MM.1S (cell line): ENCODE data around the gene KCNK5.

Experiments used
- DNase-seq: peaks from one replicate; pipeline ENCODE4 v3.0.0-alpha.2; 2015
- H2AFZ ChIP-seq: fragments of 300-600 bp; sonication (generic); 2 replicates; pipeline ENCODE4 v1.6.0; 2016; ENCODE audit warnings: antibody characterized with exemption, low read length
- H3F3A ChIP-seq: fragments of 300-600 bp; sonication (generic); 2 replicates; pipeline ENCODE4 v1.6.1; 2016; ENCODE audit warnings: mild to moderate bottlenecking, antibody characterized with exemption, low read length, moderate library complexity, mixed read lengths; ENCODE audit not compliant: insufficient read depth
- H3K27ac ChIP-seq: fragments of 300-600 bp; sonication (generic); 2 replicates; pipeline ENCODE4 v1.5.1; 2016; ENCODE audit warnings: mild to moderate bottlenecking, low read length
- H3K27me3 ChIP-seq: fragments of 300-600 bp; sonication (generic); replicated peaks from 2 replicates; pipeline ENCODE4 v1.6.0; 2016; ENCODE audit warnings: low read length; ENCODE audit not compliant: insufficient read depth
- H3K36me3 ChIP-seq: fragments of 300-600 bp; sonication (generic); replicated peaks from 2 replicates; pipeline ENCODE4 v1.6.1; 2016; ENCODE audit warnings: mild to moderate bottlenecking, low read length, mixed read lengths; ENCODE audit not compliant: insufficient read depth
- H3K4me1 ChIP-seq: fragments of 300-600 bp; sonication (generic); 2 replicates; pipeline ENCODE4 v1.6.1; 2016; ENCODE audit warnings: low read length, mixed read lengths
- H3K4me2 ChIP-seq: fragments of 300-600 bp; sonication (generic); 2 replicates; pipeline ENCODE4 v1.6.0; 2016; ENCODE audit warnings: low read depth, low read length
- H3K4me3 ChIP-seq: fragments of 300-600 bp; sonication (generic); 2 replicates; pipeline ENCODE4 v1.5.1; 2016; ENCODE audit warnings: low read length, mixed read lengths
- H3K79me2 ChIP-seq: fragments of 300-600 bp; sonication (generic); 2 replicates; pipeline ENCODE4 v1.6.1; 2016; ENCODE audit warnings: mixed run types, low read length, mixed read lengths
- H3K9ac ChIP-seq: fragments of 300-600 bp; sonication (generic); 2 replicates; pipeline ENCODE4 v1.6.1; 2016; ENCODE audit warnings: low read length, mixed read lengths
- H3K9me2 ChIP-seq: fragments of 300-600 bp; sonication (generic); replicated peaks from 2 replicates; pipeline ENCODE4 v1.6.1; 2016; ENCODE audit warnings: mild to moderate bottlenecking, low read length, mixed read lengths; ENCODE audit not compliant: insufficient read depth
- H3K9me3 ChIP-seq: fragments of 300-600 bp; sonication (generic); replicated peaks from 2 replicates; pipeline ENCODE4 v1.6.1; 2016; ENCODE audit warnings: mild to moderate bottlenecking, low read length, mixed read lengths; ENCODE audit not compliant: insufficient read depth
- H4K20me1 ChIP-seq: fragments of 300-600 bp; sonication (generic); 2 replicates; pipeline ENCODE4 v1.6.1; 2016; ENCODE audit warnings: mild to moderate bottlenecking, low read length, moderate library complexity, mixed read lengths; ENCODE audit not compliant: insufficient read depth
- CTCF ChIP-seq: fragments of 300-600 bp; sonication (generic); IDR thresholded peaks from 2 replicates; pipeline ENCODE4 v1.5.1; 2016; ENCODE audit warnings: antibody characterized with exemption, low read length, mixed read lengths
- EZH2 ChIP-seq: fragments of 300-600 bp; sonication (generic); optimal IDR thresholded peaks from 2 replicates; pipeline ENCODE3; 2017; ENCODE audit warnings: low read depth, mild to moderate bottlenecking, antibody characterized with exemption, low read length, mixed read lengths
- EZH2phosphoT487 ChIP-seq: fragments of 300-600 bp; sonication (generic); IDR thresholded peaks from 2 replicates; pipeline ENCODE4 v1.6.1; 2018; ENCODE audit warnings: antibody characterized with exemption, low read length

KCNK5 gene

DNA sequence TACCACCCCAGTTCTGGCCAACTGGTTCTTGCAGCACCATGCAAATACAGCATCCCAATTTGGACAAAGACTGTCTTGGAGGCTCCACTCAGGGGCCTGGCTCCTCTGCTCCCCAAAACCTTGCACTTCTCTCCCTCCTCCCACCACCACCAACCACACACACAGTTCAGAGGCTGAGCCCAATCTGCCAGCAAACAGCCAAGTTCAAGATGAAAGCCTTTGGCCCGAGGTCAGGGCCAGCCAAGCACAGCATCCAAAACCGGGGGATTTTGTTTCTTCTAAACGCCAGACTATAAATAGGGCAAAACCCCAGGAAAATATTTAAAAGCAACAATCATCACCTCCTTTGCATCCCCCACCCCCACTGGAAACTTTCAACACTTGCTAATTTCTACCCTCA, 5.7 kb downstream of the KCNK5 start:
- H3K27me3 ChIP-seq = no peaks in the 10 kb centered on the region
- no peak overlapping the region for H3K4me3 ChIP-seq
- H3K27ac ChIP-seq = no peak overlapping the region
- H2AFZ ChIP-seq = no peak overlapping the region
- H3K9me2 ChIP-seq = no peaks in the 10 kb centered on the region
- no peaks in the 10 kb centered on the region for H3K36me3 ChIP-seq
- H3K9me3 ChIP-seq = no peaks in the 10 kb centered on the region
- H3F3A ChIP-seq = no peaks in the 10 kb centered on the region
- no peak overlapping the region for H3K4me2 ChIP-seq
- no peak for DNase-seq
- H3K9ac ChIP-seq = no peak overlapping the region
- TF ChIP-seq EZH2phosphoT487 (no peak), EZH2 (no peak), CTCF (no peak)
- H3K79me2 ChIP-seq = no peaks in the 10 kb centered on the region
- no peaks in the 10 kb centered on the region for H4K20me1 ChIP-seq
- no peaks in the 10 kb centered on the region for H3K4me1 ChIP-seq

- Histone ChIP-seq H3F3A (no peaks in the 10 kb centered on the region), H3K79me2 (no peaks in the 10 kb centered on the region), H3K4me3 (no peak overlapping the region), H3K4me2 (no peak overlapping the region), H3K9me3 (no peaks in the 10 kb centered on the region), H3K27me3 (no peaks in the 10 kb centered on the region), H3K36me3 (no peaks in the 10 kb centered on the region), H4K20me1 (no peaks in the 10 kb centered on the region), H3K27ac (no peak overlapping the region), H2AFZ (no peak overlapping the region), H3K4me1 (no peaks in the 10 kb centered on the region), H3K9me2 (no peaks in the 10 kb centered on the region), H3K9ac (no peak overlapping the region)
- no peak for DNase-seq
- TF ChIP-seq EZH2 (no peak), CTCF (no peak), EZH2phosphoT487 (no peak)
These were observed 6.2 kb downstream of the KCNK5 start for GRCh38 chr6:39223061-39223460.

GRCh38 chr6:39221779-39222641, 7.3 kb downstream of the KCNK5 start:
- Histone ChIP-seq H3K9ac (no peak overlapping the region), H3K27ac (no peak overlapping the region), H3K27me3 (no peaks in the 10 kb centered on the region), H3F3A (no peaks in the 10 kb centered on the region), H2AFZ (no peak overlapping the region), H3K36me3 (no peaks in the 10 kb centered on the region), H4K20me1 (no peaks in the 10 kb centered on the region), H3K9me2 (no peaks in the 10 kb centered on the region), H3K4me3 (no peak overlapping the region), H3K79me2 (no peaks in the 10 kb centered on the region), H3K9me3 (no peaks in the 10 kb centered on the region), H3K4me1 (no peaks in the 10 kb centered on the region), H3K4me2 (no peak overlapping the region)
- DNase-seq = no peak
- no peak for TF ChIP-seq CTCF
- TF ChIP-seq EZH2phosphoT487 = no peak
- TF ChIP-seq EZH2 = no peak
